Fibroblast of the conjunctiva (primary cell): ENCODE measurements around the gene NPAS4.
"Not testable (repeated sequence)": the region's sequence is repeated elsewhere in the genome, so short reads cannot be mapped to it uniquely, and the experiment has no call there.

Source experiments
- DNase-seq: peaks from one replicate; pipeline ENCODE4 v3.0.0-alpha.2; 2010; ENCODE audit warnings: low read depth

Gene NPAS4

GRCh38 chr11:66420671-66421476 is at the start of gene NPAS4:
NPAS4 (plus strand) TSS chr11:66421035; CDS start chr11:66421180, 145 bp downstream.
- no peak for DNase-seq

DNA sequence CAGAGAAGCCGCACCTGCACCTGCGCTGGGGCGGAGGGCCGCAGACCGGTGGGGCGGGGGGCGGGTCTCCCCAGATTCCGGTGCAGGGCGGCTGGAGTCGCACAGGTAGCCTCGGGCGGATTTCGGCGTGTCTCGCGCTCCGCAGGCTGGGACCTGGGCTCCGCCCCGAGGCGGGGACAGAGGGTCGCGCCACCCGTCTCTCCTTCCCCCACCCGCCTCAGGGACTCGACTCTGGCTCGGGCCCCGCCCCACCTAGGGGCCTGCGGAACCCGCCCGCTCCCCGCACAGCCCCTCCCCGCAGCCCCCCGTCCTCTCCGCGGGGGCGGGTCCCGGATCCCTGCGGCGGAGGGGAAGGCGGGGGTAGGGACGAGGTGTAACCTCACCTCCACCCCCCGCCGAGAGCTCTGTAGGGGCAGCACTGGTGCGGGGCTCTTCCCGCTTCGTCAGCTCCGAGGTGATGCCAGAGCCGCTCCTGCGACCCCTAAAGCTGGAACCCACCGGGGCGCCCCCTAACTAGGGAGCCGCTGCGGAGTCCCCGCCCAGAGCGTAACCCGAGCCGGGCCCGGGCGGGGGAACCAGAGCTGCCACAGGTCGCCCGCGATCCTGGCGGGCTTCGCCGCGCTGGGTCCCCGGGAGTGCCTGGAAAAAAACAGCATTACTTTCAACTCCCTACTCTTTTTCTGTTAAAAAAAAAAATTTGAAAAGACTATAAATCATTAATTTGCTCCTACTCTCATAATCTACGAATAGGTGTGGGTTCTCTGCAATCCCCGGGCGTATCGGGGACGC is 49.0 kb upstream of the NPAS4 start, which contains the start of gene SLC29A2:
Gene SLC29A2 (minus strand): TSS at position 134 of the 789 bp plus-strand sequence. CDS start 169 bp downstream, outside the sequence.
- no peak for DNase-seq

GRCh38 chr11:66373265-66373664 is 47.6 kb upstream of the NPAS4 start:
- no peak for DNase-seq

- DNase-seq = not testable (repeated sequence)
Measured at GRCh38 chr11:66373690-66374287, 47.0 kb upstream of the NPAS4 start.

- DNase-seq = not testable (repeated sequence)
Measured at GRCh38 chr11:66380264-66380663, 40.6 kb upstream of the NPAS4 start.

DNA sequence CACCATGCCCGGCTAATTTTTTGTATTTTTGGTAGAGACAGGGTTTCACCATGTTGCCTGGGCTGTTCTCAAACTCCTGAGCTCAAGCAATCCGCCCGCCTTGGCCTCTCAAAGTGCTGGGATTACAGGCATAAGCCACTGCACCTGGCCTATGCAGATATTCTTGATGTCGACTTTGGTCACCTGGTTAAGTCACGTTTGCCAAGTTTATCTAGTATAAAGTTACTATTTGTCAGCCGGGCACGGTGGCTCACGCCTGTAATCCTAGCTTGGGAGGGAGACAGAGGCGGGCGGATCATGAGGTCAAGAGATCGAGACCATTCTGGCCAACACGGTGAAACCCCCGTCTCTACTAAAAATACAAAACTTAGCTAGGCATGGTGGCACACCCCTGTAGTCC is 36.5 kb upstream of the NPAS4 start:
- not testable (repeated sequence) for DNase-seq

DNA sequence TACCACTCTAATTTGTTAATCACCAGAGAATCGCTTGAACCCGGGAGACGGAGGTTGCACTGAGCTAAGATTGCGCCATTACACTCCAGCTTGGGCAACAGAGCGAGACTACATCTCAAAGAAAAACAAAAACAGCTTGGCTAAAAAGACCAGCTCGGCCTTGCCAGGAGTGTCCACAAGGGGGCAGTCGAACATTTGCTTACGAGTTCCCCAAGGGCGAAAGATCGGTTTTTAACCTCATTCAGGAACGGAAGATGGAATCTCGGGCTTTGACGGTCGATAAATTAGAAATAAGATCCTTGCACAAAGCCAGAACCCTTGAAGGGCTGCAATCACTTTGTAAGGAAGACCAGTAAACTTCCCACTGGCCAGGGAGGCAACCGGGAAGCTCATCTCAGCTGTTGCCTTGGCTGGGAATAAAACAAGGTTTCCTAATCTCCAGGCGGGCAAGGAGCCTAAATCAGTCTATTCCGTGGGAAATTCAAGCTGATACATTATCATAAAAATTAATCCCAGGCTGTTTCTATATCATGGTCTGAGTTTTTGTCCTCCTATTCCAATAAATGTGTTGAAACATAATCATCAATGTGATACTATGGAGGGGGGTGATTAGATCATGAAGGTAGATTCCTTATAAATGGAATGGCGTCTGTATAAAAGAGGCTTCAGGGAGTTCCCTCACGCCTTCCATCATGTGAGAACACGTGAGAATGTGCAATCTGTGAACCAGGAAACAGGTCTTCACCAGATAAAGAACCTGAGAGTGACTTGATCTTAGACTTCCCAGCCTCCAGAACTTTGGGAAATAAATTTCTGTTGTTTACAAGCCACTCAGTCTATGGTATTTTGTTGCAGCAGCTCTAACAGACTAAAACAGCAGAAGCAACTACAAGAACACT is 34.4 kb upstream of the NPAS4 start:
- peak; percentile 77 for DNase-seq

DNA sequence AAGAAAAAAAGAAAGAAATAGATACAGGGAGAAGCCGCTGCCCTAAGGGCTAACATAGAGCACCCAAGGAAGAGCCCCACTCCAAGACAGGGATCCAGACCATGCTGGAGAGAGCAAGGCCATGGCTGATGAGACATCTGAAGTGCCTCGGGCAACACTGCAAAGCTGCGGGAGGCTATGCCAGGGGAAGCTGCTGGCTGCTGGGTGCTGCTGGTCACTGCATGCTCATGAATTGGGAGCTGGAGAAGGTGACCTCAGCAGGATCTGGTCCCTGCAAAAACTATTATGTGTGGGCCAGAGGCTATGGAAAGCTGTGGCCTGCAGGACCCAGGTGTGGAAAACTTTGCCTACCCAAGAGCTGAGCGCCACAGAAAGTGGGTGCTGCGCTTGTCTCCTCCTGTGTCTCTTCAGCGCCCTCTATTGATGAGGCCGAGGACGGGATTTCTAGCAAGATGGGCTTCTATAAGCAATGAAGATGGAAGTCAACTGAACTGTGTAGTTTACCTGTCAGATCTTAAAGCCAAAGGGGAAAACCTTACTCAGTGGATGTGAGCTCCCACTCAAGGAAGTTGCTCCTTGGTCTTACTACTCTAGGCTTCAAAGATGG is 32.0 kb upstream of the NPAS4 start:
- DNase-seq = peak; percentile 56

DNA sequence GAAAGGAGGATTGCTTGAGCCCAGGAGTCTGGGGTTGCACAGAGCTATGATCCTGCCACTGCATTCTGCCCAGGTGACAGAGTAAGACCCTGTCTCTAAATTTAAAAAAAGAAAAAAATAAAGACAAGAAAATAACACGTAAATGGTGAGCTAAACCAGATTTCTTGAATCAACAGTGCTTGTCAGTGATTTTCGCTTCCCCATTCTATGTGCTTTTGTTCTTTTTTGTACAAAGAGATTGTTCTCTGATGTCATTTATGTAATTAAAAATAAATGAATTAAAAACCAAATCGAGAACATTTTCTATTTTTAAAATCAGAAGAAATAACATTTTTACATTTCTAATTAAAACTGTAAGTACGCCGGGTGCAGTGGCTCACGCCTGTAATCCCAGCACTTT is 29.5 kb upstream of the NPAS4 start:
- no peak for DNase-seq

GRCh38 chr11:66393954-66394353 is 26.9 kb upstream of the NPAS4 start:
- no peak for DNase-seq

DNA sequence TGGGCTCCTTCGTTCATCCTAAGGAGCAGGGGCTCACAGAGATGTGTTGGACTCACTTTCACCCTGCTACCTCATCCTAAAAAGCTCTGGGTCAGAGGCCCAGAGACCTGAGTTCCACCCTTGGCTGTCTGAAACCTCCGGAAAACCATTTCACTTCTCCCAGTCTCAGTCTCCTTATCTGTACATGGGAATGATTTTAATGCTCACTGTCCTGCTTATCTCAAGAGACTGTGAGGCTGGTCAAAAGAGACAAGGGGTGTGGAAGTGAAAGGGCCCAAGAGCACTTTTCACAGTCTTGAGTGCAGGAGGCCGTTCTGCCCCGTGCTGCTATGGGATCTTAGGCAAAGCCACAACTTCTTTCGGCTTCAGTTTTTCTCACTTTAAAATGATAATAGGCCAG is 13.2 kb upstream of the NPAS4 start:
- DNase-seq = no peak

GRCh38 chr11:66408488-66409214 is 12.2 kb upstream of the NPAS4 start:
- DNase-seq = peak; percentile 78

DNA sequence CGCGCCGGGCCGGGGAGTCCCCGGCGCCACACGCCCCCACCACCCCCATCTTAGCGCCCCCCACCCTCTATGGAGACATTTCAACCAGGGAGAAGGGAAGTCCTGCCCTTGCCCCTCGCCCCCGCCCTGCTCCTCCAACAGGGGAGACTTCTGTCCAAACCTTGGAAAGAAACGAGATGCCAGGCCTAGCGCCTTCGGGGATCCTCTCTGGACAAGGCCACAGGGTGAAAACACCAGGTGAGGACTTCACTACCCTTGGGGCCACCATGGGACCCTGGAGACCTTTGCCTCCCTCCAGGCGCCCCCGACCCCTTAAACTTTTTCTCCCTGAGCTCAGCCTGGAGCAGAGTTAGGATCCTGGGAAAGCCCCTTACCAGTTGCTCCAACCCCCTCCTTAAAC is 11.6 kb upstream of the NPAS4 start:
- DNase-seq = no peak

DNA sequence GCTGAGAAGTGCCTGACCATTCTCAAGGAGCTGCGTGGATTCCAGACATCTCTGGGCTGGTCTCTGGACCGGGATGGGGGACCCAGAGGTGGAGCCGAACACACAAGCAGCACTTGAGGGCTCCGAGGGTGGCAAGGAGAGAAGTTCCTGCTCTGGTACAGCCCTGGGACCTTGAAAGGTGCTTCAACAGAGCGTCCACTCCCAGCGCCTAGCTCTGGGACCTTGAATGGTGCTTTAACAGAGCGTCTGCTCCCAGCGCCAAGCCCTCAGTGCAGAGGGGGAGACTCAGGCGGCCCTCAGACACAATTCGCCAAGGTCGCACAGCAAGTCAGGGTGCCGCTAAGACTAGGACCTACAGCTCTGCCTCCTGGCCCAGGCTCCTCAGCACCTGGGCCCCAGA is 10.6 kb upstream of the NPAS4 start:
- no peak for DNase-seq

DNA sequence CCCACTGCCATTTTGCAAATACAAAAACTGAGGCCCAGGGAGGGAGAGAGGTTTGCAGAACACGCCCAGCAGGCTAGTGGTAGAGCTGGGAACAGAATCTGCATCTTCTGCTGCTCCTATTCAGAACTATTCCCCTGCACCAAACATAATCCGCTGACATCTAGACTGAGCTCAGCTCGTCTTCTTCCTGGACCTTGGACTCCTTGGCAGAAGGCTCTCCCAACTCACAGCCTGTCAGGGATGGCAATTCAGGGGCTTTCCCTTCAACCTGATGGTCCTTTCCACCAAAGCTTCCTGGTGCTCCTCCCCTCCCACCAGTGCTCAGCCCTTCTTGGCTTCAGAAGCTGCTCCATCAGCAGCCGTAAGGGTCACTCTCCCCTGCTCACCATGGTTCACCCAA is 9.5 kb upstream of the NPAS4 start:
- DNase-seq = no peak

GRCh38 chr11:66412110-66412509 is 8.7 kb upstream of the NPAS4 start:
- DNase-seq = no peak

DNA sequence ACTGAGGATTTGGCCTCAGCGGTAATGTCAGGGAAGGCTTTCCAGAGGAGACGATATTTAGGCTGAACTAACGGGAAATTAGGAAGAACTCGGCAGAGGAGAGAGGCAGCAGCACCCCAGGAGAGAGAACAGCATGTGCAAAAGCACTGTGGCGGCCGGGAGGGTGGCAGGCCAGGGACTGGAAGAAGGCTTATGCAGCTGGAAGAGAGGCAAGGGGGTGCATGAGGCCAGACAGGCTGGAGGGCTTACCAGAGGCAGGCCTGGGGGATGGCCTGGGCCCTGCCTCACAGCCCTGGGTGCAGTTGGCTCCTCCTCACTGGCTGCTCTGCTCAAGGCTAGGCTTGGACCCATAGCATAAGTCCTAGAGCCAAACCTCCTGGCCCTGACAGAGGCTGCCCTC is 7.7 kb upstream of the NPAS4 start:
- DNase-seq = no peak

DNA sequence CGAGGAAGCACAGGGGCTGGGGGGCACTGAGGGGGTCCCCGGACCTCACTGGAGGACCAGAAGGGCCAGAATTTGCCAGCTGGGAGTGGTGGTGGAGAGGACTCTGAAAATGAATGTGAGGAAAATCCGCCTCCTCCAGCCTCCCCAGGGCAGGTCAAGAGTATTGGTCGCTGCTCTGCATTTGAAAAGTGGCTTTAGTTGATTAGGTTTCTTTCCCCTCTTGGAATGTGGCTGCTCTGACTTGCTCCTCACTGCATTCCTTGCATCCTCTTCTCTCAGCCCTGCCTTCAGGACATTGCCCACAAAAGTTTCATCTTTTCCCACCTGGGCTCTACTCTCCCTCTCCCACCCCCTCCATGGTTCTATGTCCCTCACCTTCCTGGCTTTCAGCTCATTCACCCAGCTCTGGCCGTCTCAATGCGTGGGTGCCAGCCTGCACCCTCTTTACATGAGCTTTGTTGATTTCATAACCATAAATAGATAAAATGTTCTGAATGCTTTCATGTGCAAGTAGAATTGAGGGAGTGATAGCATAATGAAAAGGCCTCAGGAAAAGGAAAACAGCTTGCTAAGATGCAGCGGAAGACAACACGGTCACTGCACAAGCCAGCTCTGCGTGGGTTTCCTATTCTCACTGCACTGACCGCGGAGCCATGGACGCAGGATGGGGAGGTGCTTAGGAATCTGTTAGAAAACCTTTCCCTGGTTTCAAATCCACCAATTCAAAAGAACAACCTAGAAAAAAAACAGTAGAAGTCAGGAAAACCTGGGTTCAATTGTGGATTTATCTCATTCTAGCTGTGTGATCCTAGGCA is 6.5 kb upstream of the NPAS4 start:
- no peak for DNase-seq

- DNase-seq = no peak
Measured at GRCh38 chr11:66415423-66415822, 5.4 kb upstream of the NPAS4 start.

GRCh38 chr11:66417000-66417399 is 3.8 kb upstream of the NPAS4 start:
- DNase-seq = no peak
